H1 (cell line): ENCODE measurements around the gene PGBD5. TPM values are rescaled to one million over a fixed set of nuclear protein-coding genes. Genes with fewer than 3 reads are reported as not detected.
A peak's percentile ranks its signal among the peaks of the same experiment; 100 is the strongest.

ENCODE experiments used
- CTCF ChIA-PET: fragments of 300-600 bp; sonication (Branson Sonifier 250); formaldehyde crosslinking; loops from one replicate; lab custom pipeline; 2021; ENCODE audit not compliant: partially characterized antibody; lab: Charles Lee
- POLR2A ChIA-PET: fragments of 300-600 bp; sonication (Branson Sonifier 250); formaldehyde crosslinking; loops from one replicate; lab custom pipeline; 2021; ENCODE audit warnings: inconsistent platforms; ENCODE audit not compliant: partially characterized antibody; lab: Charles Lee
- DNase-seq, 2 experiments: peaks; one replicate each; pipeline versions ENCODE4 v3.0.0 to v3.0.0-alpha.2; 2010 to 2022; ENCODE audit warnings: low spot score in 2 of 2, low read depth in 1 of 2, mixed read lengths in 1 of 2
- FAIRE-seq: peaks from 2 replicates; lab custom pipeline; 2011; peaks lifted over from hg19 to GRCh38; lab: Jason Lieb, UNC
- H2AFZ ChIP-seq: 2 replicates; pipeline ENCODE4 v1.8.1; 2012; ENCODE audit warnings: low read length, inconsistent platforms
- H2AK5ac ChIP-seq: 2 replicates; pipeline ENCODE4 v1.6.1; 2013; ENCODE audit warnings: low read depth, low read length
- H2BK120ac ChIP-seq: replicated peaks from 2 replicates; pipeline ENCODE3; 2013; ENCODE audit warnings: low read depth, low read length, inconsistent platforms
- H2BK12ac ChIP-seq: 2 replicates; pipeline ENCODE4 v1.6.1; 2013; ENCODE audit warnings: low read depth, low read length
- H2BK15ac ChIP-seq: 2 replicates; pipeline ENCODE4 v1.6.1; 2013; ENCODE audit warnings: low read length
- H2BK20ac ChIP-seq: 2 replicates; pipeline ENCODE4 v1.6.1; 2013; ENCODE audit warnings: low read length
- H2BK5ac ChIP-seq: 2 replicates; pipeline ENCODE4 v1.6.1; 2013; ENCODE audit warnings: low read depth, low read length
- H3K14ac ChIP-seq: 2 replicates; pipeline ENCODE4 v1.6.1; 2013; ENCODE audit warnings: inconsistent platforms; ENCODE audit not compliant: insufficient read length
- H3K18ac ChIP-seq: 2 replicates; pipeline ENCODE4 v1.6.1; 2013; ENCODE audit warnings: low read length; ENCODE audit errors: extremely low read depth
- H3K23ac ChIP-seq: 2 replicates; pipeline ENCODE4 v1.6.1; 2013; ENCODE audit warnings: inconsistent platforms; ENCODE audit not compliant: insufficient read length
- H3K23me2 ChIP-seq: 2 replicates; pipeline ENCODE4 v1.6.1; 2013; ENCODE audit warnings: low read depth, low read length
- H3K27ac ChIP-seq: 2 replicates; pipeline ENCODE4 v1.6.1; 2011; ENCODE audit warnings: low read depth, low read length, inconsistent platforms
- H3K27me3 ChIP-seq, 4 experiments: replicated peaks in 1 of 4; 1 replicate in 1 of 4; 2 replicates in 3 of 4; pipeline versions ENCODE4 v1.6.1 to v1.8.1; 2011 to 2013; ENCODE audit warnings: low read length in 3 of 4, mild to moderate bottlenecking in 3 of 4, inconsistent platforms in 2 of 4, mixed read lengths in 2 of 4, moderate library complexity in 1 of 4; ENCODE audit not compliant: control insufficient read depth in 3 of 4, insufficient read depth in 3 of 4; ENCODE audit errors: extremely low read depth in 1 of 4
- H3K36me3 ChIP-seq, 4 experiments: 2 replicates each; pipeline versions ENCODE4 v1.6.1 to v1.8.1; 2011 to 2013; ENCODE audit warnings: mild to moderate bottlenecking in 4 of 4, low read length in 3 of 4, moderate library complexity in 2 of 4, control low read depth in 1 of 4, inconsistent platforms in 1 of 4; ENCODE audit not compliant: insufficient read depth in 4 of 4, control insufficient read depth in 2 of 4
- H3K4ac ChIP-seq: replicated peaks from 2 replicates; pipeline ENCODE3; 2013; ENCODE audit warnings: low read length, low read depth, mixed read lengths, inconsistent platforms; ENCODE audit not compliant: insufficient read length
- H3K4me1 ChIP-seq, 4 experiments: replicated peaks in 1 of 4; 1 replicate in 1 of 4; 2 replicates in 3 of 4; pipeline versions ENCODE4 v1.6.1 to v1.8.1; 2011 to 2013; ENCODE audit warnings: low read length in 3 of 4, inconsistent platforms in 2 of 4, mixed read lengths in 1 of 4; ENCODE audit not compliant: insufficient read depth in 4 of 4, control insufficient read depth in 3 of 4
- H3K4me2 ChIP-seq, 2 experiments: 2 replicates each; pipeline versions ENCODE4 v1.6.1 to v1.8.1; 2011 to 2013; ENCODE audit warnings: low read depth in 2 of 2, low read length in 2 of 2, control low read depth in 1 of 2, inconsistent platforms in 1 of 2, mild to moderate bottlenecking in 1 of 2; ENCODE audit not compliant: insufficient read depth in 1 of 2
- H3K4me3 ChIP-seq, 4 experiments: fragments of 200-600, 300-600 bp in 1 of 4; sonication (generic), shearing (Covaris generic), sonication (Bioruptor Twin) in 1 of 4; 2 replicates each; pipeline versions ENCODE4 v1.5.1 to v1.8.1; 2011 to 2016; ENCODE audit warnings: low read length in 4 of 4, low read depth in 3 of 4, control low read depth in 2 of 4, inconsistent platforms in 2 of 4, mild to moderate bottlenecking in 2 of 4, mixed read lengths in 1 of 4, moderate library complexity in 1 of 4; ENCODE audit not compliant: insufficient read depth in 2 of 4; ENCODE audit errors: extremely low read depth in 1 of 4
- H3K56ac ChIP-seq: replicated peaks from 2 replicates; pipeline ENCODE3; 2013; ENCODE audit warnings: low read depth, mild to moderate bottlenecking, mixed read lengths, low read length, inconsistent platforms; ENCODE audit not compliant: insufficient read length
- H3K79me1 ChIP-seq: 2 replicates; pipeline ENCODE4 v1.6.1; 2013; ENCODE audit warnings: low read depth, low read length, control low read depth
- H3K79me2 ChIP-seq, 2 experiments: 2 replicates each; pipeline versions ENCODE4 v1.6.1 to v1.8.1; 2012 to 2013; ENCODE audit warnings: low read length in 2 of 2, mild to moderate bottlenecking in 2 of 2, inconsistent platforms in 1 of 2; ENCODE audit not compliant: insufficient read depth in 2 of 2, control insufficient read depth in 1 of 2
- H3K9ac ChIP-seq, 4 experiments: replicated peaks in 1 of 4; 1 replicate in 1 of 4; 2 replicates in 3 of 4; pipeline versions ENCODE4 v1.6.1 to v1.8.1; 2011 to 2013; ENCODE audit warnings: low read depth in 3 of 4, low read length in 3 of 4, control low read depth in 2 of 4, mild to moderate bottlenecking in 2 of 4, moderate library complexity in 2 of 4, inconsistent platforms in 1 of 4; ENCODE audit errors: extremely low read depth in 1 of 4
- H3K9me3 ChIP-seq, 2 experiments: 2 replicates each; pipeline versions ENCODE4 v1.6.1 to v1.8.1; 2012 to 2013; ENCODE audit warnings: mild to moderate bottlenecking in 2 of 2, moderate library complexity in 2 of 2, control low read depth in 1 of 2, inconsistent platforms in 1 of 2, low read depth in 1 of 2, low read length in 1 of 2, mixed read lengths in 1 of 2; ENCODE audit not compliant: insufficient read depth in 2 of 2
- H4K20me1 ChIP-seq, 2 experiments: replicated peaks in 1 of 2; 2 replicates each; pipeline versions ENCODE3 to v1.8.1; 2011 to 2013; ENCODE audit warnings: inconsistent platforms in 2 of 2, low read length in 2 of 2, mild to moderate bottlenecking in 1 of 2; ENCODE audit not compliant: insufficient read depth in 2 of 2, control insufficient read depth in 1 of 2
- H4K5ac ChIP-seq: 2 replicates; pipeline ENCODE4 v1.6.1; 2013; ENCODE audit warnings: low read length, low read depth, mixed read lengths, inconsistent platforms; ENCODE audit not compliant: insufficient read length
- H4K8ac ChIP-seq: 2 replicates; pipeline ENCODE4 v1.8.0; 2013; ENCODE audit warnings: mild to moderate bottlenecking, moderate library complexity, low read length, inconsistent platforms; ENCODE audit not compliant: insufficient read depth; ENCODE audit errors: extremely low read depth
- H4K91ac ChIP-seq: replicated peaks from 2 replicates; pipeline ENCODE3; 2013; ENCODE audit warnings: low read length, mixed read lengths, inconsistent platforms; ENCODE audit not compliant: insufficient read length
- CBX5 ChIP-seq: fragments of 300-800, 300-1000 bp; sonication (generic); IDR thresholded peaks from 2 replicates; pipeline ENCODE4 v1.7.1; 2016; ENCODE audit warnings: antibody characterized with exemption, low read length, low read depth
- EP300 ChIP-seq, 2 experiments: IDR thresholded peaks; 1 replicate in 1 of 2; 2 replicates in 1 of 2; pipeline ENCODE4 v1.6.1; 2011 to 2012; ENCODE audit warnings: low read depth in 2 of 2, low read length in 2 of 2, mild to moderate bottlenecking in 2 of 2, borderline replicate concordance in 1 of 2, inconsistent platforms in 1 of 2, moderate library complexity in 1 of 2
- NANOG ChIP-seq: IDR thresholded peaks from 2 replicates; pipeline ENCODE4 v1.6.1; 2011; ENCODE audit warnings: low read length, low read depth, mild to moderate bottlenecking, inconsistent platforms; ENCODE audit not compliant: insufficient read depth, poor library complexity, severe bottlenecking
- RFX5 ChIP-seq: IDR thresholded peaks from 2 replicates; pipeline ENCODE4 v1.6.1; 2011; ENCODE audit warnings: low read depth, low read length, improper control_type of control experiment, borderline replicate concordance
- SUZ12 ChIP-seq: fragments of 200-600 bp; sonication (generic); IDR thresholded peaks from 2 replicates; pipeline ENCODE4 v1.6.1; 2012; ENCODE audit warnings: mild to moderate bottlenecking, inconsistent platforms, low read length, moderate library complexity, mixed read lengths
- TBP ChIP-seq: IDR thresholded peaks from 2 replicates; pipeline ENCODE4 v1.6.1; 2011; ENCODE audit warnings: low read depth, low read length, improper control_type of control experiment
- WGBS, 2 experiments: shearing (Covaris generic) in 1 of 2; methylation state at CpG; one replicate each; pipeline versions ENCODE4 v1.1.6 to v1.1.7; 2013 to 2015; ENCODE audit warnings: low lambda C conversion rate in 2 of 2, mixed read lengths in 2 of 2, inconsistent platforms in 1 of 2, low coverage in 1 of 2, missing lambda C conversion rate in 1 of 2; ENCODE audit not compliant: insufficient replicate concordance in 2 of 2, insufficient coverage in 1 of 2, insufficient read length in 1 of 2; ENCODE audit errors: extremely low coverage in 1 of 2, missing lambda C conversion rate in 1 of 2; 5-methylcytosine and 5-hydroxymethylcytosine counted together
- polyA plus RNA-seq, 7 experiments: library from polyadenylated mRNA; depleted of rRNA in 3 of 7; stranded (reverse) in 5 of 7; unstranded in 2 of 7; fragments of >200 nt in 5 of 7; fragments of 200-250 nt in 2 of 7; gene quantifications; 1 replicate in 5 of 7; 2 replicates in 1 of 7; 4 replicates in 1 of 7; pipeline versions ENCODE4 v1.2.1 to v1.2.3, GENCODE V29; 2011 to 2013; ENCODE audit warnings: missing spikeins in 2 of 7, mixed read lengths in 2 of 7
- total RNA-seq: library from RNA; stranded (reverse); fragmentation: NEBNext Ultra II Directional; extraction: Animal tissue kit (Norgen Biotek cat#: 25700); gene quantifications from 2 replicates; pipeline ENCODE4 v1.2.1, GENCODE V29; 2021

PGBD5 gene
- total and polyA plus RNA-seq, 2 of the 8 experiments (the other 6 are each of a cell fraction or from before 2014, with no cell fraction given), result 16.3 to 18.4 TPM

GRCh38 chr1:230381049-230381467 is 45.1 kb downstream of the PGBD5 start:
- Histone ChIP-seq H3K4ac (no peak overlapping the region), H3K23me2 (no peaks in the 10 kb centered on the region), H2BK20ac (no peak overlapping the region), H3K9me3 (peaks cover 8 to 10% of the 10 kb centered on the region in 2 experiments; a peak in 3 of 4 replicates), H3K27me3 (no peaks in the 10 kb centered on the region), H3K56ac (no peak overlapping the region), H3K4me2 (no peak overlapping the region), H2BK15ac (peak overlapping the region; percentile 49), H4K5ac (no peak overlapping the region), H3K18ac (peak overlapping the region; percentile 74), H3K4me3 (no peak overlapping the region), H3K79me2 (no peaks in the 10 kb centered on the region), H4K91ac (peak overlapping the region; percentile 63), H4K20me1 (no peaks in the 10 kb centered on the region), H3K4me1 (peaks cover 8 to 14% (median 11%) of the 10 kb centered on the region in 4 experiments; a peak in 6 of 7 replicates), H3K79me1 (no peaks in the 10 kb centered on the region; the same call in 1 of the 2 replicates), H3K9ac (no peak overlapping the region), H3K36me3 (peaks cover 0 to 3% (median 0%) of the 10 kb centered on the region in 4 experiments; a peak in 1 of 8 replicates), H3K27ac (peak overlapping the region; percentile 26; the same call in 1 of the 2 replicates), H3K23ac (no peak overlapping the region), H2BK120ac (no peak overlapping the region), H2AK5ac (peak overlapping the region; percentile 94), H4K8ac (no peak overlapping the region), H3K14ac (no peak overlapping the region), H2AFZ (no peak overlapping the region), H2BK12ac (peak overlapping the region; percentile 72; the same call in 1 of the 2 replicates), H2BK5ac (peak overlapping the region; percentile 4; the same call in 1 of the 2 replicates)
- POLR2A ChIA-PET, result interaction anchor here (0.7 to 5.2 kb wide), 5 partner anchors 9 to 49 kb away, joined by 3 to 38 read pairs (median 3); no protein-coding TSS in a partner anchor
- CTCF ChIA-PET, result interaction anchor here (1.3 kb wide), 2 partner anchors 15 to 23 kb away, joined by 4 read pairs; no protein-coding TSS in a partner anchor
- no peak for FAIRE-seq
- no peak for DNase-seq
- 89% methylated on average over 5 of the region's 5 CpGs; no CpG with 5 or more reads in 1 of the 2 experiments for WGBS, 2 experiments
- TF ChIP-seq NANOG (no peak), RFX5 (no peak), SUZ12 (no peak), CBX5 (no peak), EP300 (IDR thresholded peaks at IDR 0.05; ENCODE audit: borderline replicate concordance in 1 of 2, low read depth in 2 of 2, low read length in 2 of 2) (no peak), TBP (no peak)
